Iris pigment epithelial cell (primary cell): ENCODE measurements around the gene ODC1.
"Not testable (repeated sequence)": the region's sequence is repeated elsewhere in the genome, so short reads cannot be mapped to it uniquely, and the experiment has no call there.

Experiments used
- DNase-seq: peaks from one replicate; pipeline ENCODE4 v3.0.0-alpha.2; 2011; ENCODE audit warnings: low read depth

The ODC1 gene

GRCh38 chr2:10452956-10453904 lies 5.1 kb upstream of the ODC1 start:
- DNase-seq = no peak

- DNase-seq = peak; percentile 68
Observed at GRCh38 chr2:10452312-10452711, 4.2 kb upstream of the ODC1 start.

GRCh38 chr2:10451819-10452218 lies 3.7 kb upstream of the ODC1 start:
- no peak for DNase-seq

- peak; percentile 13 for DNase-seq
Observed at GRCh38 chr2:10449838-10450691, 1.9 kb upstream of the ODC1 start.

- DNase-seq = no peak
Observed at GRCh38 chr2:10449486-10449831, 1.3 kb upstream of the ODC1 start.

- DNase-seq = peak; percentile 84
Observed at GRCh38 chr2:10448576-10449485, 704 bp upstream of the ODC1 start.

GRCh38 chr2:10447300-10447894 lies 730 bp downstream of the ODC1 start:
- DNase-seq = peak; percentile 54

GRCh38 chr2:10446631-10447030 lies 1.5 kb downstream of the ODC1 start:
- no peak for DNase-seq

GRCh38 chr2:10444463-10444862 lies 3.7 kb downstream of the ODC1 start:
- DNase-seq = no peak

- not testable (repeated sequence) for DNase-seq
Observed at GRCh38 chr2:10442469-10443126, 5.5 kb downstream of the ODC1 start.

GRCh38 chr2:10441948-10442347 lies 6.2 kb downstream of the ODC1 start:
- no peak for DNase-seq

GRCh38 chr2:10440736-10441135 lies 7.4 kb downstream of the ODC1 start:
- DNase-seq = no peak

- no peak for DNase-seq
Observed at GRCh38 chr2:10439971-10440370, 8.2 kb downstream of the ODC1 start.

GRCh38 chr2:10439185-10439879 lies 8.8 kb downstream of the ODC1 start:
- DNase-seq = peak; percentile 14

- DNase-seq = no peak
Observed at GRCh38 chr2:10438688-10439087, 9.4 kb downstream of the ODC1 start.

GRCh38 chr2:10437806-10438205 lies 10.3 kb downstream of the ODC1 start:
- no peak for DNase-seq

GRCh38 chr2:10436583-10437110 lies 11.5 kb downstream of the ODC1 start:
- no peak for DNase-seq

GRCh38 chr2:10435820-10436204 lies 12.3 kb downstream of the ODC1 start:
- no peak for DNase-seq

- DNase-seq = peak; percentile 40
Observed at GRCh38 chr2:10434886-10435819, 13.0 kb downstream of the ODC1 start.
